Endothelial cell of umbilical vein (primary cell): ENCODE data around the gene CDC42SE1.

Experiments
- CTCF ChIP-seq, 2 donors: IDR thresholded peaks; 1 replicate in 1 of 2; 2 replicates in 1 of 2; pipeline ENCODE4 v1.5.1; 2011; ENCODE audit warnings: low read length in 2 of 2, mild to moderate bottlenecking in 2 of 2, moderate library complexity in 2 of 2, control low read depth in 1 of 2, inconsistent platforms in 1 of 2, low read depth in 1 of 2; ENCODE audit not compliant: insufficient read depth in 1 of 2; ENCODE audit errors: extremely low read depth in 1 of 2
- FOS ChIP-seq: IDR thresholded peaks from 2 replicates; pipeline ENCODE4 v1.6.1; 2011; ENCODE audit warnings: mild to moderate bottlenecking, low read length, moderate library complexity, borderline replicate concordance; ENCODE audit not compliant: insufficient read depth
- MAX ChIP-seq: IDR thresholded peaks from 2 replicates; pipeline ENCODE4 v1.6.1; 2011; ENCODE audit not compliant: insufficient read depth, insufficient read length
- POLR2A ChIP-seq: IDR thresholded peaks from 2 replicates; pipeline ENCODE4 v1.6.1; 2012; ENCODE audit warnings: low read depth, mild to moderate bottlenecking, control low read depth, low read length

DNA sequence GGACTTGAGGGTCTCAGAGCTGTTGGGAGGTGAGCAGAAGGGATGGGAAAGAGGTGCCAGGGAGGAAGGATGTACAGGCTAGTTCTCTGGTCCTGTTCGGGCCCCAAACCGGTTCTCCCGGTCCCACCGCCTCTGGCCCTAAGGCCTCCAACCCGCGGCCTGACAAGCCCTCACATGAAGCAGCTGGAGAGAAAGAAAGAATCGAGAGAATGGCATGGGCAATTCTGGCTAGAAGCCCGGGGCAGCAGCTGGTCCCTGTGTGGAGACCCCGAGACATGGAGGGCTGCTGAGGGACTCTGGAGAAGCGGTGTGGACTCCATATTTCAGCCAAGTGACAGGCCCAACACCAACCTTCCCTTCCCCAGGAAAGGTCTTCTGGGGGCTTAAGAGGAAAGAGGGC lies 730 bp downstream of the CDC42SE1 start:
- TF ChIP-seq CTCF (IDR thresholded peaks at IDR 0.05; ENCODE audit: extremely low read depth in 1 of 2, insufficient read depth in 1 of 2, low read depth in 1 of 2, low read length in 2 of 2) (no peak), FOS (no peak), MAX (no peak), POLR2A (no peak)
